ENCODE measurements around the gene BTG3. TPM values are rescaled to one million over a fixed set of nuclear protein-coding genes. Genes with fewer than 3 reads are reported as not detected.

The BTG3 gene
- total and polyA plus RNA-seq, 9 of the 15 experiments (the other 6 are each of a cell fraction or from before 2014, with no cell fraction given), result 11.7 to 43.0 (median 29.7) TPM

- Histone ChIP-seq H3K9me3 (replicated peaks; ENCODE audit: control insufficient read depth, insufficient read depth, low read depth, low read length) (no peaks in the 10 kb centered on the region), H3K36me3 (ENCODE audit: control insufficient read depth, insufficient read depth, low read length) (peaks cover 93% of the 10 kb centered on the region), H3K4me3 (no peak overlapping the region), H4K20me1 (replicated peaks; ENCODE audit: control insufficient read depth, insufficient read depth, low read length) (no peaks in the 10 kb centered on the region), H3K9ac (ENCODE audit: insufficient read depth in 1 of 2, low read depth in 2 of 2, low read length in 2 of 2) (no peak overlapping the region), H3K79me2 (ENCODE audit: control insufficient read depth, insufficient read depth, low read length) (peaks cover 57% of the 10 kb centered on the region), H3K9me1 (ENCODE audit: control insufficient read depth, insufficient read depth, low read length) (no peaks in the 10 kb centered on the region), H3K4me2 (ENCODE audit: insufficient read depth, low read length) (no peak overlapping the region), H3K27ac (ENCODE audit: extremely low read depth, low read depth, low read length) (no peak overlapping the region), H3K4me1 (replicated peaks in 1 of 2; ENCODE audit: control insufficient read depth in 2 of 2, insufficient read depth in 2 of 2, low read length in 2 of 2) (no peaks in the 10 kb centered on the region; a peak in 1 of 5 replicates), H3K27me3 (ENCODE audit: control insufficient read depth in 2 of 2, insufficient read depth in 2 of 2, low read length in 2 of 2) (no peaks in the 10 kb centered on the region), H2AFZ (ENCODE audit: low read depth, low read length) (no peak overlapping the region)
- intact Hi-C loops (cut with micrococcal nuclease) (no loop called here), in situ Hi-C loops (cut with MboI) (no loop called here)
- TF ChIP-seq HSF4 (CRISPR knock-in tag; IDR thresholded peaks at IDR 0.05; ENCODE audit: borderline replicate concordance), result no peak
- peak; percentile 18; the same call in 1 of the 2 replicates for TF ChIP-seq ATF3 (IDR thresholded peaks at IDR 0.05)
- TF ChIP-seq ATF3 (CRISPR knock-in tag; conservative IDR thresholded peaks at IDR 0.05), result no peak
- ChIA-PET POLR2A (interaction anchor here (0.9 to 4.3 kb wide), 2 partner anchors 8 to 9 kb away, joined by 3 to 31 read pairs; no protein-coding TSS in a partner anchor), CTCF (ENCODE audit: low intra/inter-chr PET ratio) (no interaction called here)
- ATAC-seq (no peak), DNase-seq (ENCODE audit: extremely low read depth in 1 of 4, low spot score in 3 of 4) (no peak), FAIRE-seq (no peak)
- BruUV-seq (replicated peaks), result no TSS peak
- WGBS (ENCODE audit: insufficient coverage, low coverage, missing lambda C conversion rate), result 72% methylated on average over 3 of the region's 3 CpGs
These were observed 9.8 kb downstream of the BTG3 start for GRCh38 chr21:17602874-17603273.

GRCh38 chr21:17598437-17598836 lies 14.3 kb downstream of the BTG3 start:
- BruUV-seq (replicated peaks), result no TSS peak
- H3K36me3 ChIP-seq (ENCODE audit: control insufficient read depth, insufficient read depth, low read length), result peaks cover 95% of the 10 kb centered on the region
- no peak for FAIRE-seq
- H3K79me2 ChIP-seq (ENCODE audit: control insufficient read depth, insufficient read depth, low read length), result peaks cover 17% of the 10 kb centered on the region; the same call in 2 of the 3 replicates
- no peaks in the 10 kb centered on the region for H4K20me1 ChIP-seq (replicated peaks; ENCODE audit: control insufficient read depth, insufficient read depth, low read length)
- WGBS (ENCODE audit: insufficient coverage, low coverage, missing lambda C conversion rate), result 98% methylated on average over 3 of the region's 3 CpGs
- no peak overlapping the region for H3K27ac ChIP-seq (ENCODE audit: extremely low read depth, low read depth, low read length)
- H3K27me3 ChIP-seq (ENCODE audit: control insufficient read depth in 2 of 2, insufficient read depth in 2 of 2, low read length in 2 of 2), result no peaks in the 10 kb centered on the region
- no peaks in the 10 kb centered on the region for H3K9me3 ChIP-seq (replicated peaks; ENCODE audit: control insufficient read depth, insufficient read depth, low read depth, low read length)
- DNase-seq (ENCODE audit: extremely low read depth in 1 of 4, low spot score in 3 of 4), result no peak
- intact Hi-C loops (cut with micrococcal nuclease) (no loop called here), in situ Hi-C loops (cut with MboI) (no loop called here)
- H3K9me1 ChIP-seq (ENCODE audit: control insufficient read depth, insufficient read depth, low read length), result no peaks in the 10 kb centered on the region
- no peak overlapping the region for H3K9ac ChIP-seq (ENCODE audit: insufficient read depth in 1 of 2, low read depth in 2 of 2, low read length in 2 of 2)
- no peaks in the 10 kb centered on the region for H3K4me1 ChIP-seq (replicated peaks in 1 of 2; ENCODE audit: control insufficient read depth in 2 of 2, insufficient read depth in 2 of 2, low read length in 2 of 2)
- H2AFZ ChIP-seq (ENCODE audit: low read depth, low read length), result no peak overlapping the region
- POLR2A ChIA-PET, result interaction anchor here (1.2 to 1.7 kb wide), 2 partner anchors 12 to 13 kb away, joined by 3 to 10 read pairs; no protein-coding TSS in a partner anchor
- CTCF ChIA-PET (ENCODE audit: low intra/inter-chr PET ratio), result no interaction called here
- no peak for ATAC-seq
- H3K4me3 ChIP-seq, result no peak overlapping the region
- no peak overlapping the region for H3K4me2 ChIP-seq (ENCODE audit: insufficient read depth, low read length)
- TF ChIP-seq NR2C1 (IDR thresholded peaks at IDR 0.05) (no peak), NR2C1 (tag; IDR thresholded peaks at IDR 0.05) (no peak), CHD1 (IDR thresholded peaks at IDR 0.05; ENCODE audit: low read length) (no peak), ZBTB17 (CRISPR knock-in tag; IDR thresholded peaks at IDR 0.05) (no peak), PTRF (tag; IDR thresholded peaks at IDR 0.05) (no peak), CREB5 (CRISPR knock-in tag; IDR thresholded peaks at IDR 0.05) (no peak), ELK1 (CRISPR knock-in tag; IDR thresholded peaks at IDR 0.05) (no peak), NR0B1 (IDR thresholded peaks at IDR 0.05; ENCODE audit: partially characterized antibody) (no peak)

All from K562 (cell line).